IMR-90 (cell line): ENCODE results near the gene SRSF12. TPM values are rescaled to one million over a fixed set of nuclear protein-coding genes. Genes with fewer than 3 reads are reported as not detected.

Experiments used
- ATAC-seq: fragments of 200-7000 bp; cut with Tn5 transposase; 2 replicates; pipeline ENCODE4 v1.9.1; 2020; ENCODE audit warnings: low read depth, mild to moderate bottlenecking, moderate library complexity
- BruUV-seq: library from RNA; stranded (reverse); fragments of 400-500 nt; replicated peaks from 2 replicates; lab custom pipeline; 2021; lab: Mats Ljungman, UMichigan
- CTCF ChIA-PET: fragments of 300-600 bp; formaldehyde crosslinking; extraction: SDS; loops from one replicate; lab custom pipeline; 2021; ENCODE audit warnings: antibody characterized with exemption; lab: Yijun Ruan, JAX
- POLR2A ChIA-PET: fragments of 300-600 bp; sonication (Branson Sonifier 250); formaldehyde crosslinking; loops from one replicate; lab custom pipeline; 2022; ENCODE audit warnings: antibody characterized with exemption; ENCODE audit not compliant: unreplicated experiment; lab: Charles Lee
- DNase-seq: peaks from one replicate; pipeline ENCODE4 v3.0.0; 2013
- H2AFZ ChIP-seq: replicated peaks from 2 replicates; pipeline ENCODE3; 2013; ENCODE audit warnings: low read length, mild to moderate bottlenecking; ENCODE audit not compliant: poor library complexity
- H2AK5ac ChIP-seq: 2 replicates; pipeline ENCODE4 v1.6.1; 2013; ENCODE audit warnings: low read depth, low read length, inconsistent platforms
- H2AK9ac ChIP-seq: replicated peaks from 2 replicates; pipeline ENCODE3; 2013; ENCODE audit warnings: mild to moderate bottlenecking, low read depth, low read length, moderate library complexity; ENCODE audit not compliant: poor library complexity
- H2BK120ac ChIP-seq: 2 replicates; pipeline ENCODE4 v1.6.1; 2013; ENCODE audit warnings: low read depth, low read length, inconsistent platforms
- H2BK15ac ChIP-seq: 3 replicates; pipeline ENCODE4 v1.6.1; 2013; ENCODE audit warnings: low read depth, low read length, inconsistent platforms
- H2BK20ac ChIP-seq: 2 replicates; pipeline ENCODE4 v1.6.1; 2013; ENCODE audit warnings: low read depth, mild to moderate bottlenecking, inconsistent platforms, low read length, moderate library complexity
- H2BK5ac ChIP-seq: 2 replicates; pipeline ENCODE4 v1.6.1; 2013; ENCODE audit warnings: mild to moderate bottlenecking, low read depth, low read length, inconsistent platforms; ENCODE audit not compliant: poor library complexity, severe bottlenecking
- H3K14ac ChIP-seq: replicated peaks from 2 replicates; pipeline ENCODE4 v1.6.1; 2013; ENCODE audit warnings: low read depth, low read length, inconsistent platforms
- H3K18ac ChIP-seq: 2 replicates; pipeline ENCODE4 v1.6.1; 2013; ENCODE audit warnings: low read depth, low read length, control low read depth
- H3K23ac ChIP-seq: 2 replicates; pipeline ENCODE4 v1.6.1; 2013; ENCODE audit warnings: low read depth, low read length, inconsistent platforms
- H3K27ac ChIP-seq: 2 replicates; pipeline ENCODE4 v1.5.1; 2013; ENCODE audit warnings: mild to moderate bottlenecking, control low read depth, low read length; ENCODE audit not compliant: insufficient read depth
- H3K27me3 ChIP-seq: 2 replicates; pipeline ENCODE4 v1.6.1; 2013; ENCODE audit warnings: low read length; ENCODE audit not compliant: control insufficient read depth, insufficient read depth
- H3K36me3 ChIP-seq: 2 replicates; pipeline ENCODE4 v1.6.1; 2013; ENCODE audit warnings: low read length, mixed read lengths; ENCODE audit not compliant: control insufficient read depth, insufficient read depth
- H3K4ac ChIP-seq: 2 replicates; pipeline ENCODE4 v1.6.1; 2013; ENCODE audit warnings: low read depth, low read length, inconsistent platforms
- H3K4me1 ChIP-seq: 2 replicates; pipeline ENCODE4 v1.6.1; 2013; ENCODE audit warnings: low read length, mixed read lengths; ENCODE audit not compliant: control insufficient read depth, insufficient read depth
- H3K4me2 ChIP-seq: 2 replicates; pipeline ENCODE4 v1.6.1; 2013; ENCODE audit warnings: low read depth, mild to moderate bottlenecking, control low read depth, low read length, moderate library complexity
- H3K4me3 ChIP-seq: 2 replicates; pipeline ENCODE4 v1.5.1; 2013; ENCODE audit warnings: low read depth, mild to moderate bottlenecking, control low read depth, low read length, moderate library complexity; ENCODE audit not compliant: insufficient read depth
- H3K56ac ChIP-seq: 2 replicates; pipeline ENCODE4 v1.6.1; 2013; ENCODE audit warnings: low read length, inconsistent platforms; ENCODE audit not compliant: insufficient read depth; ENCODE audit errors: extremely low read depth
- H3K79me1 ChIP-seq, 2 experiments: 2 replicates each; pipeline ENCODE4 v1.6.1; 2013; ENCODE audit warnings: low read length in 2 of 2, inconsistent platforms in 1 of 2, low read depth in 1 of 2
- H3K9ac ChIP-seq: 2 replicates; pipeline ENCODE4 v1.6.1; 2013; ENCODE audit warnings: low read depth, low read length, control low read depth
- H3K9me1 ChIP-seq: 2 replicates; pipeline ENCODE4 v1.6.1; 2013; ENCODE audit warnings: low read length, inconsistent platforms; ENCODE audit not compliant: insufficient read depth
- H3K9me3 ChIP-seq: 2 replicates; pipeline ENCODE4 v1.6.1; 2013; ENCODE audit warnings: low read length; ENCODE audit not compliant: control insufficient read depth, insufficient read depth
- H4K20me1 ChIP-seq: 2 replicates; pipeline ENCODE4 v1.6.1; 2013; ENCODE audit warnings: low read length, inconsistent platforms; ENCODE audit not compliant: insufficient read depth
- H4K5ac ChIP-seq: 2 replicates; pipeline ENCODE4 v1.6.1; 2013; ENCODE audit warnings: mild to moderate bottlenecking, low read depth, low read length, control low read depth
- H4K8ac ChIP-seq, 2 experiments: 2 replicates each; pipeline ENCODE4 v1.6.1; 2013; ENCODE audit warnings: low read depth in 2 of 2, low read length in 2 of 2, control low read depth in 1 of 2, inconsistent platforms in 1 of 2
- H4K91ac ChIP-seq: 2 replicates; pipeline ENCODE4 v1.6.1; 2013; ENCODE audit warnings: low read depth, low read length, inconsistent platforms; ENCODE audit not compliant: insufficient read depth
- BHLHE40 ChIP-seq: fragments of 150-350 bp; IDR thresholded peaks from 2 replicates; pipeline ENCODE4 v1.6.1; 2016; ENCODE audit warnings: mild to moderate bottlenecking, low read depth, low read length
- CEBPB ChIP-seq: IDR thresholded peaks from 2 replicates; pipeline ENCODE4 v1.6.1; 2012; ENCODE audit warnings: low read depth, low read length, improper control_type of control experiment
- FOS ChIP-seq: fragments of 150-350 bp; IDR thresholded peaks from 2 replicates; pipeline ENCODE4 v1.6.1; 2016; ENCODE audit warnings: low read depth, low read length
- MAZ ChIP-seq: IDR thresholded peaks from 2 replicates; pipeline ENCODE4 v1.6.1; 2012; ENCODE audit warnings: low read depth, mild to moderate bottlenecking, low read length, improper control_type of control experiment, moderate library complexity, borderline replicate concordance
- NFE2L2 ChIP-seq: fragments of 150-350 bp; IDR thresholded peaks from 2 replicates; pipeline ENCODE4 v1.6.1; 2016; ENCODE audit warnings: low read depth, mild to moderate bottlenecking, low read length
- POLR2A ChIP-seq: IDR thresholded peaks from 2 replicates; pipeline ENCODE4 v1.6.1; 2012; ENCODE audit warnings: mild to moderate bottlenecking, low read depth, low read length
- RFX5 ChIP-seq: IDR thresholded peaks from 2 replicates; pipeline ENCODE4 v1.8.0; 2012; ENCODE audit warnings: low read depth, mild to moderate bottlenecking, low read length, moderate library complexity
- SMC3 ChIP-seq: fragments of 150-350 bp; IDR thresholded peaks from 2 replicates; pipeline ENCODE4 v1.6.1; 2016; ENCODE audit warnings: low read depth, mild to moderate bottlenecking, antibody characterized with exemption, low read length, moderate library complexity
- WGBS, 2 experiments: methylation state at CpG; one replicate each; pipeline versions ENCODE4 v1.1.5 to v1.1.7; 2013; ENCODE audit warnings: missing lambda C conversion rate in 2 of 2; ENCODE audit not compliant: insufficient read length in 1 of 2; ENCODE audit errors: extremely low coverage in 2 of 2; 5-methylcytosine and 5-hydroxymethylcytosine counted together
- dilution Hi-C: fragments of 300-500 bp; cut with HindIII; formaldehyde crosslinking; loops from one replicate; pipeline ENCODE4 v1.14.3; 2018; ENCODE audit warnings: low sequenced_read_pairs; ENCODE audit not compliant: unreplicated experiment
- in situ Hi-C: fragments of 300-500 bp; cut with MboI; formaldehyde crosslinking; loops from 3 replicates; pipeline ENCODE4 v1.14.3; 2019; ENCODE audit warnings: low sequenced_read_pairs, inconsistent platforms, mixed read lengths
- intact Hi-C: fragments of 100-400 bp; cut with micrococcal nuclease; formaldehyde crosslinking; loops from 2 replicates; pipeline ENCODE4 v1.10.0; 2022
- polyA plus RNA-seq, 3 experiments: library from polyadenylated mRNA; depleted of rRNA; stranded (reverse); fragments of >200 nt; gene quantifications; 2 replicates each; pipeline ENCODE4 v1.2.3, GENCODE V29; 2012; ENCODE audit warnings: low replicate concordance in 1 of 3
- total RNA-seq: library from RNA; depleted of rRNA; stranded (reverse); fragments of >200 nt; gene quantifications from 2 replicates; pipeline ENCODE4 v1.2.3, GENCODE V29; 2012

The SRSF12 gene
- total and polyA plus RNA-seq, 2 of the 4 experiments (the other 2 are of a cell fraction): 0.21 to 0.36 TPM

DNA sequence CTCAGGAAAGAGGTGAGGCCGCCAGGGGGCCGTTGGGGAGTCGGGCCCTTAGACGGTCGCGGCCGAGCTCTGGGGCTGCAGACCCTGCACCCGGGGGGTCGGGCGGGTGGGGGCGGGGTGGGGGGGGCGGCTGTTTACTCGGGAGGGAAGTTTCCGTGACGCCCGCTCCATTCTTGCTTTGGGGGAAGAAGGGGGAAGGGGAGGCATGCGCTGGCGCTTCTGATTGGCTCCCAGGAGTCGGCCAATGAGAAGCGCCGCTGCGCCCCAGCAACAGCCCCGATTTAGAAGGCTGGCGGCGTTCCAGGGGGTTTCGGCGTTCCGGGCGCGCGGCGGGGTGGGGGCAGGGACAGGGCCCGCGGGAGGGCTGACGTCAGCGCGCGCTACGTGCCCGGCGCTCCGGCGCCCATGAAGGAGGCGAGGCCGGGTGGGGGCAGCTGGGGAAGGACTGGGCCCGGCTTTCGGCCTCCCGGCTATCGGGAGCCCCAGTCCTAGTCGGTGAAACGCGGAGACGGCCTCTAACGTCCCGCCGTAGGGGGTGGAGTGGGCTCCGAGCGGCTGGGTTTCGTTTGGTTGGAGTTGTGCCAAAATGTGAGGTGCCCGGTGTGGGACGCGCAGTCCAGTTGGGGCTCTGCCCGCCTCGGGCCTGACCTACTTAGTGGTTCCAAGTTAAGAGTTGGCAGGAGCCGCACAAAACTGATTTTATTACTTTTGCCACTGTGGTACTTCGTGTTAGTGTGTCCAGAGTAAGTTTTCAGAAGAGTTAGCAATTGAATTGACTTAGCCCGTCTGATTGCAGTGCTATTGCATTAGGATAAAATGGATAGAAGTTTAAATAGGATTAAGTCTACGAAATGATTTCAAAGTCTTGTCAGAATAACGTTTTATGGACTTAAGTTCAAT, 36.2 kb downstream of the SRSF12 start:
- peak overlapping the region; percentile 93 for H3K4me2 ChIP-seq
- H3K9ac ChIP-seq: peak overlapping the region; percentile 98
- ATAC-seq: peak; percentile 59
- peaks cover 3 to 43% of the 10 kb centered on the region in 2 experiments for H3K79me1 ChIP-seq
- H4K5ac ChIP-seq: peak overlapping the region; percentile 84
- intact Hi-C loops: loop anchor here (2.0 to 5.0 kb wide), 4 partner anchors 35 to 1924 kb away; partner anchors contain the start of genes UBE2J1 and ZNF292
- H3K27ac ChIP-seq: peak overlapping the region; percentile 92
- ChIA-PET POLR2A (interaction anchor here (0.9 kb wide), 1 partner anchor 24 kb away, joined by 20 read pairs; no protein-coding TSS in a partner anchor), CTCF (no interaction called here)
- peak overlapping the region; percentile 85 to 96 for H4K8ac ChIP-seq
- H3K23ac ChIP-seq: peak overlapping the region; percentile 96
- H2AK9ac ChIP-seq: peak overlapping the region; percentile 98
- H3K4me1 ChIP-seq: peaks cover 4% of the 10 kb centered on the region
- H3K9me1 ChIP-seq: peaks cover 3% of the 10 kb centered on the region; the same call in 1 of the 2 replicates
- peak overlapping the region; percentile 86; the same call in 2 of the 3 replicates for H2BK15ac ChIP-seq
- no TSS peak for BruUV-seq
- peak overlapping the region; percentile 96 for H2BK5ac ChIP-seq
- H3K14ac ChIP-seq: peak overlapping the region; percentile 90
- H4K20me1 ChIP-seq: peaks cover 47% of the 10 kb centered on the region
- H3K18ac ChIP-seq: peak overlapping the region; percentile 87
- peak overlapping the region; percentile 93 for H3K4ac ChIP-seq
- DNase-seq: peak; percentile 96
- peak overlapping the region; percentile 68 for H2BK120ac ChIP-seq
- H3K4me3 ChIP-seq: peak overlapping the region; percentile 77
- peak overlapping the region; percentile 95 for H4K91ac ChIP-seq
- in situ Hi-C loops: no loop called here
- peak overlapping the region; percentile 94 for H2AFZ ChIP-seq
- 0 out of 2 replicates have a peak, but pooled peaks have one; percentile 38 for TF ChIP-seq FOS
- no peak for TF ChIP-seq SMC3
- TF ChIP-seq BHLHE40: 0 out of 2 replicates have a peak, but pooled peaks have one; percentile 13
- TF ChIP-seq POLR2A: peak; percentile 92
- no peak for TF ChIP-seq CEBPB
- peak; percentile 90 for TF ChIP-seq MAZ
- peak; percentile 90 for TF ChIP-seq RFX5
- peak; percentile 24; the same call in 1 of the 2 replicates for TF ChIP-seq NFE2L2
- no peaks in the 10 kb centered on the region for H3K27me3 ChIP-seq
- H3K56ac ChIP-seq: peak overlapping the region; percentile 95
- H3K36me3 ChIP-seq: peaks cover 16% of the 10 kb centered on the region
- peak overlapping the region; percentile 8; the same call in 1 of the 2 replicates for H2BK20ac ChIP-seq
- H3K9me3 ChIP-seq: no peaks in the 10 kb centered on the region
- 0% methylated on average over 29 of the region's 69 CpGs; no CpG with 5 or more reads in 1 of the 2 experiments for WGBS, 2 experiments
- dilution Hi-C loops: no loop called here
- H2AK5ac ChIP-seq: peak overlapping the region; percentile 68
